OCI-LY7 (cell line): ENCODE results near the gene DOCK4.

Experiments
- CTCF ChIP-seq: fragments of 200-600 bp; sonication (generic); conservative IDR thresholded peaks from 2 replicates; pipeline ENCODE4 v1.5.1; 2014; ENCODE audit warnings: mild to moderate bottlenecking, antibody characterized with exemption, low read length, moderate library complexity, mixed read lengths
- EZH2phosphoT487 ChIP-seq: fragments of 200-600 bp; sonication (generic); IDR thresholded peaks from 2 replicates; pipeline ENCODE4 v1.6.1; 2018; ENCODE audit warnings: low read depth, borderline replicate concordance, mild to moderate bottlenecking, mixed run types, antibody characterized with exemption, low read length, moderate library complexity, mixed read lengths

GRCh38 chr7:112173568-112173905 lies 32.7 kb downstream of the DOCK4 start:
- TF ChIP-seq CTCF = no peak
- TF ChIP-seq EZH2phosphoT487 = no peak
